Fibroblast of lung (primary cell): ENCODE data around the gene ZNF579.

Experiments used
- CTCF ChIP-seq, 2 donors: IDR thresholded peaks in 1 of 2; conservative IDR thresholded peaks in 1 of 2; 1 replicate in 1 of 2; 2 replicates in 1 of 2; pipeline ENCODE4 v1.5.1; 2011 to 2012; ENCODE audit warnings: low read length in 2 of 2, control low read depth in 1 of 2, inconsistent platforms in 1 of 2, low read depth in 1 of 2, mild to moderate bottlenecking in 1 of 2
- EZH2 ChIP-seq: IDR thresholded peaks from 2 replicates; pipeline ENCODE4 v1.5.1; 2012; ENCODE audit warnings: low read length, control low read depth, mild to moderate bottlenecking; ENCODE audit errors: missing control alignments

- TF ChIP-seq EZH2 (no peak), CTCF (conservative IDR thresholded peaks at IDR 0.05 in 1 of 2, IDR thresholded peaks at IDR 0.05 in 1 of 2; ENCODE audit: low read depth in 1 of 2, low read length in 2 of 2) (no peak)
Measured at GRCh38 chr19:55620410-55621204, 40.0 kb upstream of the ZNF579 start.
